Hepatocyte (in vitro differentiated cells): ENCODE results near the gene MACROD2.

ENCODE experiments used
- CTCF ChIP-seq: fragments of 200-600 bp; sonication (generic); IDR thresholded peaks from 2 replicates; pipeline ENCODE4 v1.5.1; 2016; ENCODE audit warnings: antibody characterized with exemption, mild to moderate bottlenecking; ENCODE audit not compliant: poor library complexity
- EZH2phosphoT487 ChIP-seq: fragments of 200-600 bp; sonication (generic); IDR thresholded peaks from one replicate; pipeline ENCODE4 v1.6.1; 2018; ENCODE audit warnings: antibody characterized with exemption, mild to moderate bottlenecking, low read depth, moderate library complexity; ENCODE audit not compliant: unreplicated experiment, severe bottlenecking

GRCh38 chr20:16052456-16052855, 2057.1 kb downstream of the MACROD2 start:
- TF ChIP-seq EZH2phosphoT487 (no peak), CTCF (no peak)
